Iris pigment epithelial cell (primary cell): ENCODE data around the gene TGM4.

Experiments
- DNase-seq: peaks from one replicate; pipeline ENCODE4 v3.0.0-alpha.2; 2011; ENCODE audit warnings: low read depth

Gene TGM4

GRCh38 chr3:44880284-44880683 lies 5.9 kb downstream of the TGM4 start:
- no peak for DNase-seq

GRCh38 chr3:44883213-44883955 lies 9.0 kb downstream of the TGM4 start:
- no peak for DNase-seq

DNA sequence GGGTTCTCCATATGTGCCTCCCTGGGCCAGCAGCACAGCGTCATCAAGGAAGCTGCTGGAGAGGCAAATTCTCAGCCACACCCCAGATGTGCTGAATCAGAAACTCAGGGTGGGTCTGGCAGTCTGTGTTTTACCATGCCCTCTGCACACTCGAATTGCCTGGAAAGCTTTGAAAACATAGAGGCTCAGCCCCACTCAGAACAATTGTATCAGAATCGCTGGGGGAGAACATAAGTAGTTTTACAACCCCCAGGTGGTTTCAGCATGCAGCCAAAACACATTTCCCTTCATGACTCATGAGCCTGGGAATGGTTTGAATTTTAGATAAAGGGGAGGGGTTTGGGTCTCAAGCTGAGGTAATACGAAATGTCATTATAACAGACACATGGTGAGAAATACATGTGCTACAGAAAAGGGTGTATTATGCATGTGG lies 9.6 kb downstream of the TGM4 start:
- peak; percentile 96 for DNase-seq

DNA sequence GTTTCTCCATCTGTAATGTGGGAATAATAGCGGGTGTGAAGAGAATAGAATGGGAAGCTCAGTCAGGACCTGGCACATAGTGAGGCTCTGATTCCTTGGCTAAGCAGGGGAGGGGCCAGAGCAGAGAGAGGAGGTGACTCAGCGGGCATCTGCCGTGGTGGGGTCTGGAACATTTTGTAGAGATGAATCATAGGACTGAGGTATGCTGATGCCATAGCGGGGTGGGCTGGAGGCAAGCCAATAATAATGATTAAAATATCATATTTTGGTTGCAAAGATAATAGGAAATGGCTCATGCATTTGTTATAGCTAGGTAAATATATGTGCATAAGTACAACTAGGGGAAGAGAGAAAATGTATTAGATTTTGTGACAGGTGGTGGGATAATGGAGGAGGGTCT lies 11.2 kb downstream of the TGM4 start:
- DNase-seq: peak; percentile 97

- DNase-seq: no peak
Observed at GRCh38 chr3:44886561-44886960, 12.2 kb downstream of the TGM4 start.

DNA sequence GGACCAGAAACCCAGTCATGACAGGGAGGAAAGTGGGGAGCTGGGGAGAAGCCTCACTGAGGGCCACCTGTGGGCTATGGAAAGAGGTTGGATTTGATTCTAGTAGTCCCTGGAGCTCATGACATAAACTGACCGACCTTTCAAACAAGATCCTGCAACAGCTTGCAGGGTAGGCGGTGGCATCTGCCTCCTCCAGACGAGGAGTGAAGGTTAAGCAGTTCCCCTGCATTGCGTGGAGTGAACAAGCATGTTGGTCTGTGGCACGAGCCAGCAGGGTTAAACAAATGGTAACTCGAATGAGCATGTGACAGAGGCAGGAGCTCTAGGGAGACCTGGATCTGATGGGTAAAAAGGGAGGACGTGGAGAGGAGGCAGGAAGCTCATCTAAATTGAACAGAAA lies 12.7 kb downstream of the TGM4 start:
- DNase-seq: no peak

DNA sequence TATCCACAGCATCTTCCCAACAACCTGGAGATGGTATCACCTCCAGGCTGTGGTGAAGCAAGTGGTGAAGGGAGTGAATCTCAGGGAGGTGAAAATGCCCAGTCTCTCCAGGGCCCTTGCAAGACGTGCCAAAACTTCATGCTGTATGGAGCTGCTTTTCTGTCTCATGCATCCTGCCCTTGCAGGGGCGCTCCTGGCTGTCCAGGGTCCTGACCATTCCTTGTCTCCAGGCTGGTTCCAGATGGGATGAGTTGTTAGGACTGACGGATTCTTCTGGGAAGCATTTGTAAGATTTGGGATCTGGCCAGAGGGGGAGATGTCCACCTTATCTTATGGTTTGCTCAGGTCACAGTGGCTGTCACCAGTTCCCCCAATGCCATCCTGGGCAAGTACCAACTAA lies 15.8 kb downstream of the TGM4 start:
- DNase-seq: no peak

DNA sequence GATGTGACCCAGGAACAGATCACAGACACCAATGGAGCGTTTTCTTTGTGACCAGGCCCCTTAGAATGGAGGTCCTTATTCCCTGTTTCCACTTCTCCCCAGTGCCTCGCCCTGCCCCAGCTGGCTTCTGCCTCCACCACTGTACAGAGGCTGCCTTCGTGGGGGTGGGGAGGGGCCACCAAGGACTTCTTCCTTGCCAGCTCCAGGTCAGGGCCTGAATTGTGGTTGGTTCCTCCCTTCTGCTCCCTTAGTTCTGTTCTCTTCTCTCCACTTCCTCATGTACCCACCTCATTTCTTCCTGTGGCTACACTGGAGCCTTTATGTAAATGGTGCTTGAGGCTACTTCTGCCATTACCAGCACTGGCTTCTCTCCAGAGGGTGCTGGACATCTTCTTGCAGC lies 16.4 kb downstream of the TGM4 start:
- DNase-seq: no peak

GRCh38 chr3:44892689-44893088 lies 18.3 kb downstream of the TGM4 start:
- DNase-seq: peak; percentile 77

- DNase-seq: peak; percentile 79
Observed at GRCh38 chr3:44893097-44893496, 18.7 kb downstream of the TGM4 start.

DNA sequence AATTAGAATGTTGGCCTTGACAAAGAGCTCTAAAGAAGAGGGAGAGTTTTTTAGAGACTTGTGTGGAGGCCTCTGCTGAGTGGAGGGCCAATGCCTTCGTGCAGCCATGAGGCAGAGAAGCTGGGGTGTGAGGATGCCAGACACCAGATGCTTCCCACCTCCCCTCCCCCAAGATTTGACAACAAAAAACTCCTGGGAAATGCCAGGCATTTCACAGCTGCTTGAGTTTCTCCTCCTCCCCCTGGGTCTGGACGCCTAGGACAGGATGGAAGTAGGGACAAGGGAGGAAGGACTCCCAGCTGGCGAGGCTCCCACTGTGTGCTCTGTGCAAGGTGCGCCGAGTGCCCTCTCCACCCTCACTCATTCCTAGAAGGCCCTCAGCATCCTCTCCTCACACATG lies 20.1 kb downstream of the TGM4 start:
- no peak for DNase-seq

GRCh38 chr3:44896440-44896839 lies 22.0 kb downstream of the TGM4 start:
- DNase-seq: no peak

DNA sequence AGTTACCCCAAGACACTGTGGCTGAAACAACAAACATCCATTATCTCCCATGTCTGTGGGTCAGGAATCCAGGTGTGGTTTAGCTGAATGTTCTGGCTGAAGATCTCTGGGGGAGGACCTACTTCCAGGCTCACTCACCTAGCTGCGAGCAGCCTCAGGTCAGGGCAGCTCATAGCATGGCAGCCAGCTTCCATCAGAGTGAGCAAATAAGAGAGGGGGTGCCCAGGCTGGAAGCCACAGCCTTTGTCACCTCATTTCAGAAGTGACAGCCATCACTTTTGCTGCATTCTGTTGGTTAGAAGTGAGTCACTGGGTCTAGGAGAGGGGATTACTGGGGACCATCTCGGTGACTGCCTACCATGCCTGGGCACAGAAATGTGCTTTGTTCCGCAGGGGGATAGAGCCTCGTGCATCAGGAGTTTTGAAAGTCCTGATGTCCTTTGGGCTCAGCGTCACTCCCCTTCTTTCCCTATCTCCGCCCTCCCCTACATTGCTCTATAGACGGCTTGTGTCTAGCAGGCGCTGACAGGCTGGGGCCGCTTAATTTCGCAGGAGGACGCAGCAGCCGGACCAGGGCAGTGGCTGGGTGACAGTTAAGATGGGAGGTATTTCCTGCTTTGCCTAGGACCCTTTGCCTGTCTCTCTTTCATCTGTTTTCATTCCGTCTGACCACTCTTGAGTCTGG lies 25.4 kb downstream of the TGM4 start:
- no peak for DNase-seq

GRCh38 chr3:44902628-44903027 lies 28.2 kb downstream of the TGM4 start:
- no peak for DNase-seq

DNA sequence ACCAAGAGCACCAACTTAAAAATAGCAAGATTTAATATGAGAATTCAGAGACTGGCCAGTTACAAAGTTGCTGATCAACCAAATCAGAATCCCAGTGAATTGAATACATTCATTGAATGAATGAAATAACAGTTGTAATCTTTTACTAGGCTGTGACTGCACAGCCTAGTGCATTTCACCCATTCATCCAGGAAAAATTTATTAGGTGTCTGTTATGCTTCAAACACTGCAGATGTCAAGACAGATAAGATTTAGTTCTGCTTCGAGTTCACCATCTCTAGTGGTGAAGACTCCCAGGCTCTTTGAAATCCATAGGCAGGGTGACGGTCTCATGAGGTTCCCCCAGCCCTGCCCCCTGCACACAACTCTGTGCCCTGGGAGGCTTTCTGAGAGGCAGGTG lies 28.9 kb downstream of the TGM4 start:
- DNase-seq: no peak

- no peak for DNase-seq
Observed at GRCh38 chr3:44903751-44904150, 29.3 kb downstream of the TGM4 start.

DNA sequence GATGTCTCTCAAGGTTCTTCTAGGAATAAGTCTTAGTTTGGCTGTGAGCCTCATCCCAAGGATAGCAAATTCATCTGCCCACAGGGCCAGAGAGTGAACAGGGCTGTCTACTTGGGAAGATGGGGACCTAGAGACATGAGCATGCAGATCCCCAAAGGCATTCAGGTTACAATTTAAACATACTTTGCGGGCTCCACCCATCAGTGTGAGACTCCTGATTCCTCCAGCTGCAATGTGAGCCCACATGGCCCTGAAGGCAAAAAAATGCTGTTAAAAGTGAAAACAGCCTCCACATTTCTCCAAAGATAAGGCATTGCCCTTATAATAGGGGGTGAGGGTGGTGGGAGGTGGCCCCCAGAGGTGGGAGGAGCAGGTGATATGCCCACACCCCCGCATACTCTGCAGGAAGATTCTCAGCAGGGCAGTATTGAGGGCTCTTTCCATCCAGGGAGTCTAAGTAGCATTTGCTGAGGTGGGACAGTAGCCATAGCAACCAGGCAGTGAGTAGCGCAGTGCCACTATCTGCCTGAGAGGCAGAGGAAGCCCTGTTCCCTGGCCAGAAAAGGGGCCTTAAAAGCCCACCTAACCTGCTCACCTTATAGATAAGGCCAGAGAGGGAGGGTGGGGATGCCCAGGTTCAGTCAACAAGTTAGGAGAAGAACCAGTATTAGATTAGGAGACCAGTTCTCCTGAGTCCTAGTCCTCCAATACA lies 31.2 kb downstream of the TGM4 start:
- DNase-seq: no peak

DNA sequence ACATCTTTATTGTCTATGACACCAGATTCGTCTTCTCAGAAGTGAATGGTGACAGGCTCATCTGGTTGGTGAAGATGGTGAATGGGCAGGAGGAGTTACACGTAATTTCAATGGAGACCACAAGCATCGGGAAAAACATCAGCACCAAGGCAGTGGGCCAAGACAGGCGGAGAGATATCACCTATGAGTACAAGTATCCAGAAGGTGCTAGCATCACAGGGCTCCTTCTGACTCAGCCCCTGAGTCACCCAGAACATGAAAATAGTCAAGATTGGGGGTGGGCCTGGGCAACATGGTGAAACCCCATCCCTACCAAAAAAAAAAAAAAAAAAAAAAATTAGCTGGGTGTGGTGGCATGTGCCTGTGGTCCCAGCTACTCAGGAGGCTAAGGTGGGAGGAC lies 32.6 kb downstream of the TGM4 start:
- no peak for DNase-seq

GRCh38 chr3:44907612-44908011 lies 33.2 kb downstream of the TGM4 start:
- DNase-seq: no peak

DNA sequence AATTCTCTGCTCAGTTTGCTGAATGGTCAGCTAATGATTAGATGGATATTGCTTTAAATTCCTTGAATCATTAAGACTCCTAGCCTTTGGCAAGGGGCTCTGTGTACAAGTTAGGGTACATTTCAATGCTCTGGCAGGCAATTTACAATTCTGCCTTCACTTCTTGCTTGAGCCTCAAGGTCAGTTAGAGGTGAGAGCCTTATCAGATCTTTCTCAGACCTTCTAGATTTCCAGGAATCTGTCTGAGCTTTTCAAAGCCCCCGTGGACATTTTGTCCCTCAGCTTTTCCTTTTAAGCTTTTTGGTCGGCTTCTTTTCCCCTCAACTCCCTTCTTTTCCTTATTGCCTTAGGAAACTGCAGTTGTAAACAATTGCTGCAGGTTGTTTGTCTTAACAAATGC lies 34.7 kb downstream of the TGM4 start:
- DNase-seq: no peak

DNA sequence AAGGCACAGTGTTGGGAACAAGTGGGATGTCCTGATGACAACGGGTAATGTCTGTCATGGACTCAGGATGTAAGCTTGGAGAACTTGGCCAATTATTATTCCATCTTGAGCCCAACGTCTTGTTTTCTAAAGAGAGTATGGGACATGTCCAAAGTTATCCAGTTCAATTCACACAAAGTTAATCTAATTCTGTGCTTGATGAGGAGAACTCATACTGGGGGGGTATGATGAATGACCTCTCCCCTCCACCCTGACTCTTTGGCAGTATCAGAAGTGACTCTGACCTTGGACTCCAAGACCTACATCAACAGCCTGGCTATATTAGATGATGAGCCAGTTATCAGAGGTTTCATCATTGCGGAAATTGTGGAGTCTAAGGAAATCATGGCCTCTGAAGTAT lies 36.3 kb downstream of the TGM4 start:
- no peak for DNase-seq

DNA sequence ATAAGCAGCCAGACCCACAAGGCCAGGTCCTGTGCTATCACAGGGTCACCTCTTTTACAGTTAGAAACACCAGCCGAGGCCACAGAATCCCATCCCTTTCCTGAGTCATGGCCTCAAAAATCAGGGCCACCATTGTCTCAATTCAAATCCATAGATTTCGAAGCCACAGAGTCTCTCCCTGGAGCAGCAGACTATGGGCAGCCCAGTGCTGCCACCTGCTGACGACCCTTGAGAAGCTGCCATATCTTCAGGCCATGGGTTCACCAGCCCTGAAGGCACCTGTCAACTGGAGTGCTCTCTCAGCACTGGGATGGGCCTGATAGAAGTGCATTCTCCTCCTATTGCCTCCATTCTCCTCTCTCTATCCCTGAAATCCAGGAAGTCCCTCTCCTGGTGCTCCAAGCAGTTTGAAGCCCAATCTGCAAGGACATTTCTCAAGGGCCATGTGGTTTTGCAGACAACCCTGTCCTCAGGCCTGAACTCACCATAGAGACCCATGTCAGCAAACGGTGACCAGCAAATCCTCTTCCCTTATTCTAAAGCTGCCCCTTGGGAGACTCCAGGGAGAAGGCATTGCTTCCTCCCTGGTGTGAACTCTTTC lies 39.6 kb downstream of the TGM4 start:
- peak; percentile 61 for DNase-seq

DNA sequence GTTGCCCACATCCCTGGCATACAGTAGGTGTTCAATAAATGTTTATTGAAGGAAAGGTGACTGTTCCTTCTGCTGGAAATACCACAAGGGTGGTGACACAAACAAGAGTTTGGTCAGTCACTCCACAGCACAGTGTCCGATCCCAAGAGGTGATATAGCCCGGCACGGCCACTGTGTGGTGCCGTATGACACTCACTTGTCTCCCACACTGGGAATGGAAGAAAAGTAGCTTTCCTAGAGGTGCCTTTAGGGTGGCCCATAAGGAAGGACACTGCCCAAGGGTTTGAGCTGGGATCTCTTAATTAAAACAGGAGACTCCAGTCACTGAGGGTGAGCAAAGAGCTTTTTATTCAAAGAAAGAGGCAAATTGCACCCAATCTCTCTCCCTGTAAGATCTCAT lies 40.5 kb downstream of the TGM4 start:
- peak; percentile 14 for DNase-seq
